GM19452 (cell line): ENCODE data around the gene FREY1.
"Not testable (repeated sequence)": the region's sequence is repeated elsewhere in the genome, so short reads cannot be mapped to it uniquely, and the experiment has no call there.

Experiments
- ATAC-seq: cut with Tn5 transposase; IDR thresholded peaks from one replicate; pipeline ENCODE4 v1.9.1; 2021; ENCODE audit not compliant: unreplicated experiment

The FREY1 gene

GRCh38 chr11:45917286-45917622, 10.2 kb upstream of the FREY1 start:
- peak; percentile 5 for ATAC-seq

- ATAC-seq, result no peak
These were observed 8.4 kb upstream of the FREY1 start for GRCh38 chr11:45915446-45915845.

GRCh38 chr11:45913942-45914635, 7.0 kb upstream of the FREY1 start:
- ATAC-seq, result no peak

GRCh38 chr11:45913514-45913913, 6.4 kb upstream of the FREY1 start:
- ATAC-seq, result no peak

GRCh38 chr11:45910623-45911022, 3.6 kb upstream of the FREY1 start:
- ATAC-seq, result no peak

GRCh38 chr11:45909594-45910475, 2.8 kb upstream of the FREY1 start:
- ATAC-seq, result no peak

- no peak for ATAC-seq
These were observed 870 bp upstream of the FREY1 start for GRCh38 chr11:45907911-45908370.

GRCh38 chr11:45906096-45906682, 882 bp downstream of the FREY1 start:
- ATAC-seq, result no peak

- not testable (repeated sequence) for ATAC-seq
These were observed 1.5 kb downstream of the FREY1 start for GRCh38 chr11:45905576-45905975.

GRCh38 chr11:45905095-45905494, 2.0 kb downstream of the FREY1 start:
- ATAC-seq, result no peak

GRCh38 chr11:45904309-45904915, 2.7 kb downstream of the FREY1 start:
- ATAC-seq, result no peak

- no peak for ATAC-seq
These were observed 4.4 kb downstream of the FREY1 start for GRCh38 chr11:45902452-45903380.

GRCh38 chr11:45901626-45902025, 5.4 kb downstream of the FREY1 start:
- ATAC-seq, result no peak

- ATAC-seq, result no peak
These were observed 6.0 kb downstream of the FREY1 start for GRCh38 chr11:45900916-45901617.

- peak; percentile 13 for ATAC-seq
These were observed 6.8 kb downstream of the FREY1 start for GRCh38 chr11:45900175-45900800.

- ATAC-seq, result peak; percentile 55
These were observed 7.5 kb downstream of the FREY1 start for GRCh38 chr11:45899448-45900174.

GRCh38 chr11:45899086-45899447, 8.0 kb downstream of the FREY1 start:
- ATAC-seq, result no peak

- no peak for ATAC-seq
These were observed 9.5 kb downstream of the FREY1 start for GRCh38 chr11:45897556-45897955.
